ENCODE data around the gene FADD.

- TF ChIP-seq CTCF (IDR thresholded peaks at IDR 0.05), result no peak
- TF ChIP-seq POLR2A (IDR thresholded peaks at IDR 0.05), result no peak
- no peak for TF ChIP-seq POLR2AphosphoS5 (IDR thresholded peaks at IDR 0.05)
- no peak for TF ChIP-seq EP300 (IDR thresholded peaks at IDR 0.05)
Measured at GRCh38 chr11:70205049-70205725, 2.1 kb downstream of the FADD start.
